A549 (cell line): Measurements from ENCODE around the gene MUC5B. TPM values are rescaled to one million over a fixed set of nuclear protein-coding genes. Genes with fewer than 3 reads are reported as not detected.

Experiments used
- ATAC-seq, 2 experiments: fragments of 200-7000 bp in 1 of 2; fragments of >200 bp in 1 of 2; cut with Nextera tagmentation in 1 of 2; cut with Tn5 transposase in 1 of 2; 3 replicates each; pipeline versions ENCODE4 v1.8.0 to v1.9.1; 2018 to 2020; ENCODE audit warnings: mild to moderate bottlenecking in 1 of 2, moderate library complexity in 1 of 2
- CTCF ChIA-PET: fragments of 300-600 bp; sonication (Branson Sonifier 250); formaldehyde crosslinking; extraction: SDS; loops from one replicate; lab custom pipeline; 2021; ENCODE audit warnings: antibody characterized with exemption, inconsistent platforms; lab: Yijun Ruan, JAX
- POLR2A ChIA-PET: fragments of 350-600 bp; formaldehyde crosslinking; extraction: SDS; loops from one replicate; lab custom pipeline; 2021; ENCODE audit warnings: antibody characterized with exemption, inconsistent platforms; lab: Yijun Ruan, JAX
- DNase-seq, 2 experiments: peaks; one replicate each; pipeline versions ENCODE4 v3.0.0 to v3.0.0-alpha.2; 2011 to 2016; ENCODE audit warnings: low read depth in 1 of 2, low spot score in 1 of 2
- FAIRE-seq: peaks from 2 replicates; lab custom pipeline; 2011; peaks lifted over from hg19 to GRCh38; lab: Jason Lieb, UNC
- H3K27ac ChIP-seq, 2 experiments: fragments of >200 bp; sonication (Bioruptor Twin); formaldehyde crosslinking; 3 replicates each; pipeline ENCODE4 v1.5.1; 2016 to 2017
- H3K4me1 ChIP-seq: fragments of >200 bp; sonication (Bioruptor Twin); formaldehyde crosslinking; 3 replicates; pipeline ENCODE4 v1.6.1; 2016
- H3K4me2 ChIP-seq: fragments of >200 bp; sonication (Bioruptor Twin); formaldehyde crosslinking; 3 replicates; pipeline ENCODE4 v1.6.1; 2016
- H3K4me3 ChIP-seq: fragments of >200 bp; sonication (Bioruptor Twin); formaldehyde crosslinking; 3 replicates; pipeline ENCODE4 v1.5.1; 2016
- H3K9me3 ChIP-seq: fragments of >200 bp; sonication (Bioruptor Twin); formaldehyde crosslinking; 3 replicates; pipeline ENCODE4 v1.6.1; 2016
- BHLHE40 ChIP-seq: IDR thresholded peaks from 2 replicates; pipeline ENCODE4 v1.6.1; 2012; ENCODE audit warnings: low read depth, low read length, inconsistent platforms
- CBX8 ChIP-seq: fragments of 200-600 bp; sonication (generic); IDR thresholded peaks from 2 replicates; pipeline ENCODE4 v1.6.1; 2016
- CTCF ChIP-seq: fragments of >200 bp; sonication (Bioruptor Twin); formaldehyde crosslinking; IDR thresholded peaks from 3 replicates; pipeline ENCODE4 v1.5.1; 2016
- FOSL2 ChIP-seq, 2 experiments: fragments of 450-650 bp in 1 of 2; fragments of >200 bp in 1 of 2; sonication (Bioruptor Twin) in 1 of 2; formaldehyde crosslinking; IDR thresholded peaks; 2 replicates each; pipeline versions ENCODE4 v1.5.0 to v1.6.1; 2016 to 2020; ENCODE audit warnings: mild to moderate bottlenecking in 1 of 2, moderate library complexity in 1 of 2
- HDAC2 ChIP-seq: fragments of 200-600 bp; sonication (generic); IDR thresholded peaks from 2 replicates; pipeline ENCODE4 v1.6.1; 2016
- JUN ChIP-seq, 2 experiments: fragments of >200 bp; sonication (Bioruptor Twin); formaldehyde crosslinking; IDR thresholded peaks; 2 replicates in 1 of 2; 3 replicates in 1 of 2; pipeline ENCODE4 v1.6.1; 2016 to 2017
- JUNB ChIP-seq: fragments of >200 bp; sonication (Bioruptor Twin); formaldehyde crosslinking; IDR thresholded peaks from 2 replicates; pipeline ENCODE4 v1.6.1; 2016
- KDM1A ChIP-seq: fragments of 200-600 bp; sonication (generic); IDR thresholded peaks from 2 replicates; pipeline ENCODE4 v1.6.1; 2016; ENCODE audit warnings: low read depth, mild to moderate bottlenecking
- NFE2L2 ChIP-seq: fragments of 150-350 bp; conservative IDR thresholded peaks from 2 replicates; pipeline ENCODE4 v1.6.1; 2014; ENCODE audit warnings: low read length
- POLR2AphosphoS2 ChIP-seq: conservative IDR thresholded peaks from 2 replicates; pipeline ENCODE4 v1.6.1; 2012; ENCODE audit warnings: low read length, improper control_type of control experiment, inconsistent platforms
- RAD21 ChIP-seq, 2 experiments: fragments of >200 bp in 1 of 2; sonication (Bioruptor Twin) in 1 of 2; formaldehyde crosslinking in 1 of 2; IDR thresholded peaks in 1 of 2; conservative IDR thresholded peaks in 1 of 2; 2 replicates in 1 of 2; 3 replicates in 1 of 2; pipeline ENCODE4 v1.6.1; 2012 to 2018; ENCODE audit warnings: inconsistent platforms in 1 of 2
- SMC3 ChIP-seq: fragments of >200 bp; sonication (Bioruptor Twin); formaldehyde crosslinking; IDR thresholded peaks from 3 replicates; pipeline ENCODE4 v1.6.1; 2018; ENCODE audit warnings: inconsistent platforms
- ZNF302 ChIP-seq: fragments of 250-450 bp; sonication (Bioruptor Pico); IDR thresholded peaks from 2 replicates; pipeline ENCODE4 v1.9.0; 2021; ENCODE audit warnings: inconsistent platforms, mild to moderate bottlenecking, moderate library complexity
- WGBS: methylation state at CpG from one replicate; pipeline ENCODE4 v1.1.6; 2017; ENCODE audit errors: missing lambda C conversion rate; 5-methylcytosine and 5-hydroxymethylcytosine counted together
- polyA plus RNA-seq, 4 experiments: library from polyadenylated mRNA; depleted of rRNA in 3 of 4; stranded (reverse); fragments of >200 nt; fragmentation: RNase III in 1 of 4; extraction: RNeasy Plus Mini Kit Qiagen cat#74134 plus additional on column Dnase treatment in 1 of 4; gene quantifications; 2 replicates in 3 of 4; 3 replicates in 1 of 4; pipeline ENCODE4 v1.2.3, GENCODE V29; 2011 to 2017
- TF ChIP-seq, protein P1 (sequence below): fragments of 250-450 bp; sonication (Bioruptor Pico); IDR thresholded peaks from 2 replicates; pipeline ENCODE4 v1.5.0; 2021; ENCODE audit warnings: mild to moderate bottlenecking, moderate library complexity, borderline replicate concordance
- TF ChIP-seq, protein P2 (sequence below): fragments of >200 bp; sonication (Bioruptor Twin); formaldehyde crosslinking; IDR thresholded peaks from 3 replicates; pipeline ENCODE4 v1.6.1; 2016
- TF ChIP-seq, protein P3 (sequence below): IDR thresholded peaks from 2 replicates; pipeline ENCODE4 v1.6.1; 2012
- TF ChIP-seq, protein P4 (sequence below): fragments of 250-450 bp; sonication (Bioruptor Pico); IDR thresholded peaks from 2 replicates; pipeline ENCODE4 v1.5.0; 2020; ENCODE audit warnings: low read depth, mild to moderate bottlenecking, moderate library complexity

MUC5B gene
- polyA plus RNA-seq, 2 of the 4 experiments (the other 2 are of a cell fraction) = 0.85 to 1.4 TPM

- TF ChIP-seq, protein P1, sequence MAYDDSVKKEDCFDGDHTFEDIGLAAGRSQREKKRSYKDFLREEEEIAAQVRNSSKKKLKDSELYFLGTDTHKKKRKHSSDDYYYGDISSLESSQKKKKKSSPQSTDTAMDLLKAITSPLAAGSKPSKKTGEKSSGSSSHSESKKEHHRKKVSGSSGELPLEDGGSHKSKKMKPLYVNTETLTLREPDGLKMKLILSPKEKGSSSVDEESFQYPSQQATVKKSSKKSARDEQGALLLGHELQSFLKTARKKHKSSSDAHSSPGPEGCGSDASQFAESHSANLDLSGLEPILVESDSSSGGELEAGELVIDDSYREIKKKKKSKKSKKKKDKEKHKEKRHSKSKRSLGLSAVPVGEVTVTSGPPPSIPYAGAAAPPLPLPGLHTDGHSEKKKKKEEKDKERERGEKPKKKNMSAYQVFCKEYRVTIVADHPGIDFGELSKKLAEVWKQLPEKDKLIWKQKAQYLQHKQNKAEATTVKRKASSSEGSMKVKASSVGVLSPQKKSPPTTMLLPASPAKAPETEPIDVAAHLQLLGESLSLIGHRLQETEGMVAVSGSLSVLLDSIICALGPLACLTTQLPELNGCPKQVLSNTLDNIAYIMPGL (CRISPR knock-in tag) = no peak
- TF ChIP-seq, protein P2, sequence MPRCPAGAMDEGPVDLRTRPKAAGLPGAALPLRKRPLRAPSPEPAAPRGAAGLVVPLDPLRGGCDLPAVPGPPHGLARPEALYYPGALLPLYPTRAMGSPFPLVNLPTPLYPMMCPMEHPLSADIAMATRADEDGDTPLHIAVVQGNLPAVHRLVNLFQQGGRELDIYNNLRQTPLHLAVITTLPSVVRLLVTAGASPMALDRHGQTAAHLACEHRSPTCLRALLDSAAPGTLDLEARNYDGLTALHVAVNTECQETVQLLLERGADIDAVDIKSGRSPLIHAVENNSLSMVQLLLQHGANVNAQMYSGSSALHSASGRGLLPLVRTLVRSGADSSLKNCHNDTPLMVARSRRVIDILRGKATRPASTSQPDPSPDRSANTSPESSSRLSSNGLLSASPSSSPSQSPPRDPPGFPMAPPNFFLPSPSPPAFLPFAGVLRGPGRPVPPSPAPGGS = no peak
- TF ChIP-seq ZNF302 (CRISPR knock-in tag) = no peak
- no peak for TF ChIP-seq POLR2AphosphoS2
- TF ChIP-seq, protein P3, sequence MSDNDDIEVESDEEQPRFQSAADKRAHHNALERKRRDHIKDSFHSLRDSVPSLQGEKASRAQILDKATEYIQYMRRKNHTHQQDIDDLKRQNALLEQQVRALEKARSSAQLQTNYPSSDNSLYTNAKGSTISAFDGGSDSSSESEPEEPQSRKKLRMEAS = no peak
- TF ChIP-seq JUN (IDR thresholded peaks at IDR 0.05) = no peak
- TF ChIP-seq BHLHE40 = no peak
These were observed 69.3 kb downstream of the MUC5B start (continued) for GRCh38 chr11:1292018-1292643.

GRCh38 chr11:1292644-1293618, 70.1 kb downstream of the MUC5B start:
- ATAC-seq (no peak; a peak in 2 of 6 replicates), DNase-seq (no peak), FAIRE-seq (no peak)
- ChIA-PET POLR2A (interaction anchor here (1.2 kb wide), 1 partner anchor 90 kb away, joined by 3 read pairs; no protein-coding TSS in a partner anchor), CTCF (interaction anchor here (0.6 to 3.2 kb wide), 15 partner anchors 10 to 303 kb away, joined by 3 to 16 read pairs (median 3); partner anchors contain the start of gene BRSK2)
- no peak overlapping the region for H3K27ac ChIP-seq
- no peaks in the 10 kb centered on the region for H3K9me3 ChIP-seq
- no peaks in the 10 kb centered on the region for H3K4me1 ChIP-seq
- no peak overlapping the region for H3K4me2 ChIP-seq
- WGBS = 92% methylated on average over 39 of the region's 43 CpGs
- TF ChIP-seq JUN (IDR thresholded peaks at IDR 0.05) (no peak), POLR2AphosphoS2 (no peak), NFE2L2 (no peak), RAD21 (conservative IDR thresholded peaks at IDR 0.05 in 1 of 2, IDR thresholded peaks at IDR 0.05 in 1 of 2) (no peak), CBX8 (no peak), JUNB (no peak), KDM1A (no peak)
- TF ChIP-seq, protein P2 = no peak
- TF ChIP-seq, protein P4, sequence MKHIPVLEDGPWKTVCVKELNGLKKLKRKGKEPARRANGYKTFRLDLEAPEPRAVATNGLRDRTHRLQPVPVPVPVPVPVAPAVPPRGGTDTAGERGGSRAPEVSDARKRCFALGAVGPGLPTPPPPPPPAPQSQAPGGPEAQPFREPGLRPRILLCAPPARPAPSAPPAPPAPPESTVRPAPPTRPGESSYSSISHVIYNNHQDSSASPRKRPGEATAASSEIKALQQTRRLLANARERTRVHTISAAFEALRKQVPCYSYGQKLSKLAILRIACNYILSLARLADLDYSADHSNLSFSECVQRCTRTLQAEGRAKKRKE (CRISPR knock-in tag) = no peak
- H3K4me3 ChIP-seq = no peak overlapping the region

DNA sequence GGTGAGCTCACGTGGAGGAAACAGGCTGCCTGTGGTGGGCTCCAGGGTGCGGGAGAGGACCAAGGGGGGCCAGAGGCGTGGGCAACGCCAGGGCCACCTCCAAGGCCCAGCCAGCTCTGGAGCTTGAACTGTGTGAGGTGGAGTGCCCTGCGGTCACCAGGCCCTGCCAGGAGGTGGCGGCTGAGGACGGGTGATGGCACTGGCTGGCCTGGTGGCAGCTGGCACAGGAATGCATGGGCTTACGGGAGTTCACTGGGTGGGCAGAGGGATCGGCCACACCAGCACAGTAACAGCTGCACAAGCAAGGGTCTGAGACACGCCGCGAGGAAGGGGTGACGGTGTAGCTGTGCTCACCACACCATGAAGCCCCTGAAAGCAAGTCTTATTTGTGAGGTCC, 70.8 kb downstream of the MUC5B start:
- no peak overlapping the region for H3K4me3 ChIP-seq
- ChIA-PET CTCF (interaction anchor here (0.6 to 3.2 kb wide), 13 partner anchors 9 to 302 kb away, joined by 3 to 16 read pairs (median 3); no protein-coding TSS in a partner anchor), POLR2A (interaction anchor here (1.2 kb wide), 1 partner anchor 89 kb away, joined by 3 read pairs; no protein-coding TSS in a partner anchor)
- no peak overlapping the region for H3K4me2 ChIP-seq
- no peak overlapping the region for H3K27ac ChIP-seq
- peaks cover 5% of the 10 kb centered on the region for H3K4me1 ChIP-seq
- peak; percentile 91 to 94 for ATAC-seq
- 80% methylated on average over 13 of the region's 13 CpGs for WGBS
- no peaks in the 10 kb centered on the region for H3K9me3 ChIP-seq
- DNase-seq = peak; percentile 25 to 53
- TF ChIP-seq SMC3 = peak; percentile 57
- TF ChIP-seq, protein P2 = no peak
- TF ChIP-seq CTCF = peak; percentile 36
- no peak for TF ChIP-seq FOSL2 (IDR thresholded peaks at IDR 0.05)
- no peak for TF ChIP-seq FOSL2 (CRISPR knock-in tag; IDR thresholded peaks at IDR 0.05)
- no peak for TF ChIP-seq HDAC2
- TF ChIP-seq RAD21 (conservative IDR thresholded peaks at IDR 0.05 in 1 of 2, IDR thresholded peaks at IDR 0.05 in 1 of 2) = peak; percentile 71 to 81
- FAIRE-seq = no peak
